ENCODE results near the gene PDIA3.
A peak's percentile ranks its signal among the peaks of the same experiment; 100 is the strongest.

Gene PDIA3

GRCh38 chr15:43748376-43748775 lies 2.1 kb downstream of the PDIA3 start:
- Histone ChIP-seq H2AFZ (ENCODE audit: low read depth, low read length) (no peak overlapping the region), H3K4me2 (ENCODE audit: insufficient read depth, low read length) (peak overlapping the region; percentile 79), H3K9me3 (ENCODE audit: insufficient read depth, low read length, severe bottlenecking) (no peaks in the 10 kb centered on the region), H3K27ac (ENCODE audit: low read length) (peak overlapping the region; percentile 32; the same call in 1 of the 2 replicates), H3K9ac (ENCODE audit: low read depth, low read length) (peak overlapping the region; percentile 92), H3K36me3 (ENCODE audit: insufficient read depth, low read length) (peaks cover 28% of the 10 kb centered on the region), H3K79me2 (ENCODE audit: insufficient read depth, low read length) (peaks cover 74% of the 10 kb centered on the region), H3K27me3 (ENCODE audit: insufficient read depth, low read length, poor library complexity) (no peaks in the 10 kb centered on the region), H4K20me1 (ENCODE audit: insufficient read depth, low read length) (peaks cover 44% of the 10 kb centered on the region), H3K4me1 (ENCODE audit: insufficient read depth, low read length) (peaks cover 44% of the 10 kb centered on the region), H3K4me3 (ENCODE audit: low read depth in 1 of 2, low read length in 2 of 2) (peak overlapping the region in 1 of 2 experiments; percentile 79; a peak in 2 of 4 replicates)
- ATAC-seq (ENCODE audit: insufficient read depth, low read depth) = no peak
- TF ChIP-seq CTCF (IDR thresholded peaks at IDR 0.05; ENCODE audit: borderline replicate concordance, extremely low read depth, low read length, poor library complexity, severe bottlenecking) (no peak), EZH2 (IDR thresholded peaks at IDR 0.05; ENCODE audit: borderline replicate concordance, low read depth, low read length, severe bottlenecking) (no peak)
- no peak for DNase-seq

- no peaks in the 10 kb centered on the region for H3K9me3 ChIP-seq (ENCODE audit: insufficient read depth, low read length, severe bottlenecking)
- H3K79me2 ChIP-seq (ENCODE audit: insufficient read depth, low read length) = peaks cover 88% of the 10 kb centered on the region
- H4K20me1 ChIP-seq (ENCODE audit: insufficient read depth, low read length) = peaks cover 49% of the 10 kb centered on the region
- peak overlapping the region; percentile 62 for H3K27ac ChIP-seq (ENCODE audit: low read length)
- H3K4me3 ChIP-seq (ENCODE audit: low read depth in 1 of 2, low read length in 2 of 2) = peak overlapping the region; percentile 16 to 57; a peak in 3 of 4 replicates
- peaks cover 44% of the 10 kb centered on the region for H3K4me1 ChIP-seq (ENCODE audit: insufficient read depth, low read length)
- DNase-seq = peak; percentile 58
- no peak for TF ChIP-seq EZH2 (IDR thresholded peaks at IDR 0.05; ENCODE audit: borderline replicate concordance, low read depth, low read length, severe bottlenecking)
- no peak for TF ChIP-seq CTCF (IDR thresholded peaks at IDR 0.05; ENCODE audit: borderline replicate concordance, extremely low read depth, low read length, poor library complexity, severe bottlenecking)
- peak overlapping the region; percentile 55 for H3K9ac ChIP-seq (ENCODE audit: low read depth, low read length)
- H3K4me2 ChIP-seq (ENCODE audit: insufficient read depth, low read length) = peak overlapping the region; percentile 64
- peaks cover 42% of the 10 kb centered on the region for H3K36me3 ChIP-seq (ENCODE audit: insufficient read depth, low read length)
- H3K27me3 ChIP-seq (ENCODE audit: insufficient read depth, low read length, poor library complexity) = no peaks in the 10 kb centered on the region
- H2AFZ ChIP-seq (ENCODE audit: low read depth, low read length) = no peak overlapping the region
- peak; percentile 54 for ATAC-seq (ENCODE audit: insufficient read depth, low read depth)
These were observed 3.6 kb downstream of the PDIA3 start for GRCh38 chr15:43749690-43750345.

- Histone ChIP-seq H3K79me2 (ENCODE audit: insufficient read depth, low read length) (peaks cover 95% of the 10 kb centered on the region), H4K20me1 (ENCODE audit: insufficient read depth, low read length) (peaks cover 49% of the 10 kb centered on the region), H2AFZ (ENCODE audit: low read depth, low read length) (no peak overlapping the region), H3K27me3 (ENCODE audit: insufficient read depth, low read length, poor library complexity) (no peaks in the 10 kb centered on the region), H3K9ac (ENCODE audit: low read depth, low read length) (no peak overlapping the region), H3K27ac (ENCODE audit: low read length) (no peak overlapping the region), H3K9me3 (ENCODE audit: insufficient read depth, low read length, severe bottlenecking) (no peaks in the 10 kb centered on the region), H3K4me3 (ENCODE audit: low read depth in 1 of 2, low read length in 2 of 2) (no peak overlapping the region), H3K4me1 (ENCODE audit: insufficient read depth, low read length) (peaks cover 40% of the 10 kb centered on the region), H3K4me2 (ENCODE audit: insufficient read depth, low read length) (no peak overlapping the region), H3K36me3 (ENCODE audit: insufficient read depth, low read length) (peaks cover 60% of the 10 kb centered on the region)
- TF ChIP-seq CTCF (IDR thresholded peaks at IDR 0.05; ENCODE audit: borderline replicate concordance, extremely low read depth, low read length, poor library complexity, severe bottlenecking) = no peak
- no peak for TF ChIP-seq EZH2 (IDR thresholded peaks at IDR 0.05; ENCODE audit: borderline replicate concordance, low read depth, low read length, severe bottlenecking)
- no peak for ATAC-seq (ENCODE audit: insufficient read depth, low read depth)
- no peak for DNase-seq
These were observed 5.6 kb downstream of the PDIA3 start for GRCh38 chr15:43751885-43752284.

Data from DND-41 (cell line).